Amniotic stem cell (primary cell): ENCODE data around the gene RUBCN.

Experiments
- DNase-seq: peaks from one replicate; lab custom pipeline; 2025; lab: John Stamatoyannopoulos, UW

RUBCN gene

GRCh38 chr3:197736491-197737318 is at the start of gene RUBCN:
Gene RUBCN (minus strand): TSS chr3:197736904. CDS start chr3:197736719, 185 bp downstream.
- peak; percentile 96 for DNase-seq

DNA sequence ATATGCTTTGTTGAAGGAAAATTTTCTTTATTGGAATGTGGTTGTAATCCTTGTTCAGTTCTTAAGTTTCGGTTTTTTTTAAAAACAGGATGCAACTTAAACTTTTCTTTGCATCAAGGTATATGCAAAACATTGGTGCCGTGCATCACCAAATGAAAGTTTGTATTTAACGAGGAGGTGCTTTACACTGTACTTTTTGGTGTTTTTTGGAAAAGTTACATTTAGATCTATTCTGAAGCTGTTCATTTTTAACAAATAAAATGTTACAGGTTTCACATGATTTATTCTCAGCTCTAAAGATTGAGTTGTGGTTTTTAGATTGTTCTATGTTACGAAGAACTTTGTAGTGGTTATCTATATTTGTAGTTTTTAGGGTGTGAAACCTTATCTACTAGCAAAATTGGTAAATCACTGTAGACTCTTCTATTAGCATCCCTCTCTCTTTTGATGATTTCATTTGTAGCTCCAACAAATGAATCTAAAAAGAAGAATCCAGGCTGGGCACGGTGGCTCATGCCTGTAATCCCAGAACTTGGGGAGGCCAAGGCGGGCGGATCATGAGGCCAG is 47.4 kb upstream of the RUBCN start:
- no peak for DNase-seq

- no peak for DNase-seq
Measured at GRCh38 chr3:197782230-197782629, 45.5 kb upstream of the RUBCN start.

GRCh38 chr3:197775317-197775716 is 38.6 kb upstream of the RUBCN start:
- DNase-seq: no peak

DNA sequence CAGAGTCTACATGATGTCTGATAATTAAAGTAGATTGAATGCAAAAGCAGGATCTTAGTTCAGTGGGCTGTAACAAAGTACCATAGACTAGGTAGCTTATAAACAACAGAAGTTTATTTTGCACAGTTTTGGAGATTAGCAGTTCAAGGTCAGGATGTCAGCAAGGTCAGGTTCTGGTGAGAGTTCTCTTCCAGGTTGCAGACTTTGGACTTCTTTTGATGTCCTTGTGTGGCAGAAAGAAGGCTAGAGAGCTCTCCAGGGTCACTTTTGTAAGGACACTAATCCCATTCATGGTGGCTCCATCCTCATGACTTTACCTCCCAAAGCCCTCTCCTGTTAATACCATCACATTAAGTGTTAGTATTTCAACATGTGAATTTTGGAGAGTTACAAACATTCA is 25.1 kb upstream of the RUBCN start:
- no peak for DNase-seq

DNA sequence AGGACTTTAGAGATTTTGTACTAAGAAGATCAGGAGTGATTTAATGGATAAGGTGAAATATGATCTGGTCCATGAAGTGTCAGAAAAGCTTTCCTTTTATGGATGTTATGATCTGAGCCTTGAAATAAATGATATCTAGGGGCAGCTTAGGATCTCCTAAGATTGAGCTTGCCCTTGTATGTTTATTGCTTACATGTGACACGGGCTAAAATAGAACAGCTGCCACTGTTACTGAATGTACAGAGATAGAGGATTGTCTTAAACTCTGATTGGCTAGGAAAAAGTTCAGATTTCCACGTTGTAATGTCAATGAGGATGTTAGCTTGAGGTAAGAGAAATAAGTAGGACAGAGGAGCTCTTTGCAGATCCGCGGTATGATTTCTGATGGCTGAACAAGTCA is 21.8 kb upstream of the RUBCN start:
- no peak for DNase-seq

DNA sequence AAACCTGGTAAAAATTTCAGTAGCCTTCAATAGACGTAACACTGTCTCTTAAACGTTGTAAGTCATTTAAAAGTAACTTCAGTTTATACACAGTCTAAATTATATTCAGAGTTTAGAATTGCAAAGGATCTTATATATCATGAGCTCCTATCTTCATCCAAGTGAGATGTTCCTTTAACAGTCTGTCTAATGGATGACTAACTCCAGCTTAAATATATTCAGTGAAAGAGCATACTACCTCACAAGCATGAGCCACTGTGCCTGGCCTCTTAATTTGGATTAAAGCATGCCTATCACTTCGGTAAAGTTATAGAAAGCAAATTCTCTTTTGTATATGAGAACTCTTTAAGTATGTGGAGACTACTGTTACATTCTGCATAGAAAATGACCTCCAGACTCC is 20.0 kb upstream of the RUBCN start:
- DNase-seq: no peak

- no peak for DNase-seq
Measured at GRCh38 chr3:197753263-197753662, 16.6 kb upstream of the RUBCN start.

DNA sequence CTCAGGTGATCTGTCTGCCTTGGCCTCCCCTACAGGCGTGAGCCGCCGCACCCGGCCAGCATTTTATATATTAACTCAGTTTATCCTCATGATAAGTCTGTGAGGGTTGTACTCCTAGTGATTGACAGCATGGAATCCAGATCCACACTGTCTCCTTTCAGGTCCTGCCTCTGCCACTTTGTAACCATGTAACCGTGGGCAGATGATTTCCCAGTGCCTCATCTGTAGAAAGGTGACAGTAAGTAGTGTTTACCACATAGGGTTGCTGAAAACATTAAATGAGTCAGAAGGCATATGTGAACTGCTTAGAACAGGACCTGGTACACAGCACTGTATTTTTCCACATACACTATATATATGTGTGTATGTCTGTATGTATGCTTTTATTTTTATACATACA is 15.4 kb upstream of the RUBCN start:
- no peak for DNase-seq

DNA sequence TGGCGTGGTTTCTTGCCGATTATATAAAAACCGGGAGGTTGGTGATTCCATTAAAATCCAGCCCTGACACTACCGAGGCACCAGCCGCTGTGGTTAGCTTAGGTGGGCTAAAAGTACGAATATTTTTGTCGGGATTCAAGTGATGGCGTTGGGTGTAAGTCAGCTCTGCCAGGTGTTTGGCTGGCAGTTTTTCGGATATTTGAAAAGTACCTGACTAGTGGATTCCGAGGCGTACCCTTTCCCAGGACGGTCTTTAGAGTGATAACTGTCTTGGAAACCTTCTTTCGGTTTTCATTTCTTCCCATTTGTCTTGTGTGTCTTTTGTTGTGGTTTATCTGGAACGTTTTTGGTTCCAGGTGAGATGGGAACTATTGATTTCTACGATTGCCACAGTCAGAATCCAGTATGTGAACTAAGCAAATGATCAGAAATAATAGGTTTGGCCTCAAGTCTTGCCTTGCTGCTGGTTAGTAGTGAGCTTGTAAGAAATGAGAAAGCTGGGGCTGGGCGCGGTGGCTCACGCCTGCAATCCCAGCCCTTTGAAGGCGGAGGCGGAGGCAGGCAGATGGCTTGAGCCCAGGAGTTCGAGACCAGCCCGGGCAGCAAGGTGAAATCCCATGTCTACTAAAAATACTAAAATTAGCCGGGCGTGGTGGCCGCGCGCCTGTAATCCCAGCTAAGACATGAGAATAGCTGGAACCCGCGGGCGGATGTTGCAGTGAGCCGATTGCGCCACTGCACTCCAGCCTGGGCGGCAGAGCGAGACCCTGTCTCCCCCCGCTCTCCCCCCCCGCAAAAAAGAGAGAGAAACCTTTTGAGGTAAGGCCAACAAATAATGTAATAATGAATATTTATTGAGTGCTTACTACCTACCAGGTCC is 14.4 kb upstream of the RUBCN start:
- no peak for DNase-seq

- peak; percentile 59 for DNase-seq
Measured at GRCh38 chr3:197750396-197750831, 13.7 kb upstream of the RUBCN start.

DNA sequence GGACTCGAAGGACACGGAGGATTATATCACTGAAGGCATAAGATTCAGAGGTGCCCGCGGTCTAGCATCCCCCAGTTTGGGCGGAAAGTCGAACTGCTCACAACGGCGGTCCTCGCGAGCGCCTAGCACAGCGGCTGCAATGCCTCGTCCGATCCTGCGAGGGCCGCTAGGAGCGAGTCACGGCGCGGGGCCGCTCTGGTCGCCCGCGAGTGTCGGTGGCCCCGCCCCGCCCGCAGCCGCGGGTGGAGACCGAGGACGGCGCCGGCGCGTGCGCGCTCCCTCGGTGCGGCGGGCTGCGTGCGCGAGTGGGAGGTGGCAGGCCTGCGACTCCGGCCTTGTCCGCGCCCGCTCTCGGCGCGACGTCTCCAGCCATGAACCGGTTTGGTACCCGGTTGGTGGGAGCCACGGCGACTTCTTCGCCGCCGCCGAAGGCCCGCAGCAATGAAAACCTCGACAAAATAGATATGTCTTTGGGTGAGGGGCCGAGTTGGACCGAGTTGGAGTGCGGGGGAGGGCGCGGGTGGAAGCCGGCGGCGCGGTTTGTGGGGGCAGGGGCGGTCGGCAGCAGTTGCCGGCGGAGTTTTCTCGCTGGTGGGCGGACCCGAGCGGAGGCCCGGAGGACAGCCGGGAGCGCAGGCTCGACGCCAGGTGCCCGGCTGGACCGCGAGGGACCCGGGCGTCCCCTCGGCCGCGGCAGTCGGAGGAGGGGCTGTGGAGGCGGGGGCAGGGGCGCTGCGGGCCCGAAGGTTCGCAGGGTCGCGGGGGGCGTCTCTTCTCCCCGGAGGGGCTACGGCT is 13.1 kb upstream of the RUBCN start, which contains the start of gene FYTTD1:
FYTTD1 (plus strand) TSS at position 283 of the 795 bp plus-strand sequence; CDS start at position 372, 89 bp downstream.
- DNase-seq: peak; percentile 76

DNA sequence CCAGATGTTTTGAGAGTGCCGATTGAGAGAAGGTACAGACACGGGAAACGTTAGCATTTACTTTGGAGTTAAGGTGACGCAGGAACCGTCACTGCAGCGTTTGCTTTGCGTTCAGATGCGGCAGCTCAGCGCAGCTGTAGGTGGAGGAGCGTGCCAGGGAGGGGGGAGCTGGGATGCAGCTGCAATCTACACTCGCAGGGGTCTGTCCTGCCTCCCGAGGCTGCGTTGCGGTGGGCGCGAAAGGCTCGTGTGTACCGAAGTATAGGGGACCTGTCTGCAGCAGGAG is 12.6 kb upstream of the RUBCN start:
- DNase-seq: peak; percentile 66

GRCh38 chr3:197748597-197749314 is 12.1 kb upstream of the RUBCN start:
- peak; percentile 27 for DNase-seq

DNA sequence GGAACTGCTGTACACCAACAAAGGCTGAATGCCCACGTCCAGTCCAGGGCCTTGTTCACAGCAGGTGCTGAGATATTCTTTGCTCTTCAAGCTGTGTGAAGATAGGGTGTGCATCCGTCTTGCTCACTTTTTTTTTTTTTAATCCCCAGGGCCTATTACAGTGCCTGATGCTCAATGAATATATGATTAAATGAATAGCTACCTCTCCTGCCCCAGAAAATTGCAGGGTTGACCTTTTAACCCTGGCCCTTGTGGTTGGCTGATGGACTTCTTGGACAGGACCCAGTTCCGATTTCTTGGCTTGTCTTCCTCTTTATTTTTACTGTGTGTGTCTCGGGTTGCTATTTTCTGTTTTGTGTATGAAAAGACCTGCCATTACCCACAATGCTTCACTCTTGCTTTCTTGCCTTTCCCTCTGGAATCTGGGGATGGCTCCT is 10.1 kb upstream of the RUBCN start:
- no peak for DNase-seq

GRCh38 chr3:197746209-197746608 is 9.5 kb upstream of the RUBCN start:
- DNase-seq: no peak

DNA sequence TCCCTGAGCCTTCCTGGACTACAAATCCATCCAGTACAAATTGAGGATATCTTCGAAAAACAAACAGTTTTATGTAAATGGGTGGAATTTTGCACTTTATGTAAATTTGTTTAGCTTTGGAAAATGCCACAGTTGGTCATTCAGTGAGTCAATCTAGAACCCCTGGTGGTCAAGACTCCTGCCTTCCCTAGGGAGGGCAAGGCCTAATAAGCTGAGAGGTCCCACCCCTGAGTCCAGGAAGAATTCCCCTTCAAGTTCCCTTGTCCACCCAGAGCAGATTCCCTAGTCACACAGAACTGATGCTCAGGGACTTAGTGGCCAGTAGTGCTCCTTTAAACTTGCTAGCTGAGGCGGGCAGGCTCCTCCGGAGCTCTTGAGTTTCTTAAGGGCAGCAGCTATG is 6.1 kb upstream of the RUBCN start:
- DNase-seq: no peak

DNA sequence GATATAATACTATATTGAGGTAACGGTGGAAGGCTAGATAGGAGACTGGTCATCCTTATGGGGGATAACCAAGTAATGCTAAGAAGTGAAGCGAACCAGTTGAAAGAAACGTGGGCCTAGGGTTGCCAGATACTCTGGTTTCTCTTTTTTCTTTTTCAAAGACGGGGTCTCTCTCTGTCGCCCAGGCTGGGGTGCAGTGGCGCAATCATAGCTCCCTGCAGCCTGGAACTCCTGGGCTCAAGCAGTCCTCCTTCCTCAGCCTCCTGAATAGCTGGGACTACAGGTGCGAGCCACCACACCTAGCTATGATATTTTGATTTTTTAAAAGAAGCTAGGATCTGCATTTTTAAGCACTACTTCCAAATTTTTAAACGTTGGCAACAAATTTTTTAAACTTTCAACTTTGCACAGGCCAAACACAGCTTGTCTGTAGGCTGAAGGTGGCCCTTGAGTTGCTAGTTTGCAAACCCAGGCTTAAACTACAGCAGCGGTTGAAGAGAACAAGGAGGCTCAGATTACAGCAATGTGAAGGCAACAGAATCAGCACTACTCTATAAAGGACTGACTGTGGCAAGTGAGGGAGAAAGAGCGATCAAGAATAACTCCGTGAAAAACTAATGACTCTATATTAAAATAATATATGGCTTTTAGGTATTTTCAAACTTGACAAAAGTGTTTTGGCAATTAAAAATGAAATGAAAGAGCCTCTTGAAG is 1.2 kb upstream of the RUBCN start:
- DNase-seq: no peak

DNA sequence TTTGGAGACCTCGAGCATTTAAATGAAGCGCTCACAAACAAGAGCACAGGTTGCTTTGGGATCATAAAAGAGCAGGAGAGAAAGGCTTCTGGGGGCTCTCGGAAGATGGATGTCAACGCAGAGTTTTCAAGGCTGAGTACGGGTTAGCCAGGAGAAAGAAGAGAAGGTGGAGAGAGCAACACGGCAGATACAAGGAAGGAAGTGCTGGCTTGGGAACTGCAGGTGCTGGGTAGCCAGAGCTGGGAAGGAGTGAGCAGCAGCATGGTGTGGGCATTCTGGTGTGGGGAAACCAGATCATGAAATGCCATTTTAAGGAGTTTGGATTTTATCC is 580 bp upstream of the RUBCN start:
- no peak for DNase-seq

- DNase-seq: no peak
Measured at GRCh38 chr3:197736010-197736490, 654 bp downstream of the RUBCN start.
